BE2C (cell line): ENCODE measurements around the gene THAP4.

Source experiments
- DNase-seq: peaks from one replicate; pipeline ENCODE4 v3.0.0-alpha.2; 2020
- H3K27me3 ChIP-seq: fragments of 250-450 bp; sonication (Bioruptor Pico); 2 replicates; pipeline ENCODE4 v1.5.1; 2020; ENCODE audit warnings: mild to moderate bottlenecking
- H3K36me3 ChIP-seq: fragments of 250-450 bp; sonication (Bioruptor Pico); 2 replicates; pipeline ENCODE4 v1.5.1; 2020; ENCODE audit warnings: mild to moderate bottlenecking
- H3K4me1 ChIP-seq: fragments of 250-450 bp; sonication (Bioruptor Pico); 2 replicates; pipeline ENCODE4 v1.5.1; 2020
- H3K4me3 ChIP-seq: 2 replicates; pipeline ENCODE4 v1.5.1; 2011; ENCODE audit warnings: low read depth, low read length
- H3K9me3 ChIP-seq: fragments of 250-450 bp; sonication (Bioruptor Pico); 2 replicates; pipeline ENCODE4 v1.5.1; 2020
- CTCF ChIP-seq: IDR thresholded peaks from 2 replicates; pipeline ENCODE4 v1.5.1; 2012; ENCODE audit warnings: mild to moderate bottlenecking, low read depth, low read length

Gene THAP4

DNA sequence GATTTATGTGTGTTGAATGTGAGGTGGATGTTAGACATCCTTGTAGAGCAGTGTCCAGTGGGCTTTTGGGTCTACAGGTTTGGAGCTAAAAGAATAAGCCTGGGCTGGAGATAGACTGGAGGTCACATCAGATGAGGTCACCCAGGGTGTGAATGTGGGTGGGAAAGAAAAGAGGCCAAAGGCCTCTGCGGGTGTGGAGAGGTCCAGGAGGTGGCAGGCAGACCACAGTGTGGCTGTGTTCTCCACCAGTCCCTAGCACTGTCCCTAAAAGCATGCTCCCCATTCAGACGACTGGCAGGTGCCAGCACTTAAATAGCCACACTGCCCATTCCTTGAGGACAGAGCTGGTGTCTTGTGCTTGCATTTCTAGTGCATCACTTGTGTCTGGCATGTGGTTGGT lies 4.7 kb upstream of the THAP4 start:
- H3K4me1 ChIP-seq, result no peaks in the 10 kb centered on the region; the same call in 1 of the 2 replicates
- TF ChIP-seq CTCF, result no peak
- no peak overlapping the region for H3K4me3 ChIP-seq
- H3K36me3 ChIP-seq, result peaks cover 8% of the 10 kb centered on the region
- H3K9me3 ChIP-seq, result no peaks in the 10 kb centered on the region
- no peak for DNase-seq
- H3K27me3 ChIP-seq, result no peaks in the 10 kb centered on the region

GRCh38 chr2:241640165-241640795 lies 3.3 kb upstream of the THAP4 start:
- no peak for DNase-seq
- TF ChIP-seq CTCF, result no peak
- Histone ChIP-seq H3K4me1 (no peaks in the 10 kb centered on the region), H3K9me3 (no peaks in the 10 kb centered on the region), H3K27me3 (no peaks in the 10 kb centered on the region), H3K4me3 (no peak overlapping the region), H3K36me3 (peaks cover 15% of the 10 kb centered on the region)

GRCh38 chr2:241639385-241639784 lies 2.4 kb upstream of the THAP4 start:
- Histone ChIP-seq H3K27me3 (no peaks in the 10 kb centered on the region), H3K36me3 (peaks cover 24% of the 10 kb centered on the region), H3K4me3 (no peak overlapping the region), H3K4me1 (no peaks in the 10 kb centered on the region), H3K9me3 (no peaks in the 10 kb centered on the region)
- TF ChIP-seq CTCF, result no peak
- no peak for DNase-seq

DNA sequence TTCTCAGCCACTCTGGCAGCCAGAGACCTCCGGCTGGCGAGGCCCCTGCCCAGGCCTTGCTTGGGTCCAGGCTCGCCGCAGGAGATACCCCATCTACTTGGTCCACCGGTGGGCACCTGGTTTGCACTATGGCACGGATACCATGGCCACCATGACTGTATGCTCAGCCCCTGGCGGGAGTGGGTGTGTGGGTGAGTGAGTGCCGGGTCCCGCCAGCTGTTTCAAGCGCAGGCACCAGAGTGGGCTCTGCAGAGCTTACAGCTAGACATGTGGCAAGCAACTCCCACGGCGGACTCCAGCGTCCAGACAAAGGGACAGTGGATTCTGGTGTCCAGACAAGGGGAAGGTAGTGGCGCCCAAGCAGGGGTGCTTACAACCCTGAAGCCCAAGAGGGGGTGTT lies 2.0 kb upstream of the THAP4 start:
- no peak for TF ChIP-seq CTCF
- Histone ChIP-seq H3K27me3 (no peaks in the 10 kb centered on the region), H3K4me3 (peak overlapping the region; percentile 90; the same call in 1 of the 2 replicates), H3K36me3 (peaks cover 29% of the 10 kb centered on the region), H3K4me1 (no peaks in the 10 kb centered on the region), H3K9me3 (no peaks in the 10 kb centered on the region)
- no peak for DNase-seq

- Histone ChIP-seq H3K9me3 (no peaks in the 10 kb centered on the region), H3K27me3 (no peaks in the 10 kb centered on the region), H3K4me3 (peak overlapping the region; percentile 90), H3K4me1 (no peaks in the 10 kb centered on the region), H3K36me3 (peaks cover 38% of the 10 kb centered on the region)
- no peak for TF ChIP-seq CTCF
- DNase-seq, result peak; percentile 57
Observed at GRCh38 chr2:241637795-241638660, 1.1 kb upstream of the THAP4 start.
